Right lobe of liver (tissue), 4 donors: Measurements from ENCODE around the gene DCTPP1.
"Not testable (repeated sequence)": the region's sequence is repeated elsewhere in the genome, so short reads cannot be mapped to it uniquely, and the experiment has no call there.

Source experiments
- CTCF ChIP-seq, 4 donors: fragments of 200-600 bp in 3 of 4; fragments of 450-650 bp in 1 of 4; IDR thresholded peaks; one replicate each; pipeline versions ENCODE4 v1.5.1 to v1.8.0; 2016 to 2022; ENCODE audit warnings: antibody characterized with exemption in 4 of 4, mild to moderate bottlenecking in 2 of 4
- POLR2A ChIP-seq: fragments of 450-650 bp; IDR thresholded peaks from one replicate; pipeline ENCODE4 v1.6.1; 2017; ENCODE audit warnings: antibody characterized with exemption, mild to moderate bottlenecking
- donor health status: DM: no; HTN: no; CAD: no.
- donor health status: DM: no; HTN: no; CAD: no.
- donor health status: DM: no; HTN: yes; CAD: no.

GRCh38 chr16:30396627-30397026 is 33.2 kb downstream of the DCTPP1 start:
- not testable (repeated sequence) for TF ChIP-seq CTCF (IDR thresholded peaks at IDR 0.05); POLR2A
